Endodermal cell (in vitro differentiated cells): Measurements from ENCODE around the gene OR6T1. TPM values are rescaled to one million over a fixed set of nuclear protein-coding genes. Genes with fewer than 3 reads are reported as not detected.

ENCODE experiments used
- DNase-seq: peaks from one replicate; pipeline ENCODE4 v3.0.0-alpha.2; 2017
- H3K27ac ChIP-seq: 2 replicates; pipeline ENCODE4 v1.5.1; 2013; ENCODE audit warnings: mild to moderate bottlenecking, low read depth, low read length, moderate library complexity
- H3K27me3 ChIP-seq: 2 replicates; pipeline ENCODE4 v1.6.1; 2013; ENCODE audit warnings: mild to moderate bottlenecking, low read length, moderate library complexity; ENCODE audit not compliant: insufficient read depth, control insufficient read depth, poor library complexity, severe bottlenecking
- H3K36me3 ChIP-seq: 2 replicates; pipeline ENCODE4 v1.7.0; 2013; ENCODE audit warnings: mild to moderate bottlenecking, low read length, moderate library complexity; ENCODE audit not compliant: control insufficient read depth, insufficient read depth
- H3K4me1 ChIP-seq: one replicate; pipeline ENCODE4 v1.7.0; 2013; ENCODE audit warnings: low read length; ENCODE audit not compliant: control insufficient read depth, insufficient read depth
- H3K4me3 ChIP-seq: 2 replicates; pipeline ENCODE4 v1.5.1; 2013; ENCODE audit warnings: mild to moderate bottlenecking, low read length, moderate library complexity
- H3K9ac ChIP-seq: 2 replicates; pipeline ENCODE4 v1.6.1; 2013; ENCODE audit warnings: mild to moderate bottlenecking, low read length, moderate library complexity; ENCODE audit not compliant: poor library complexity, severe bottlenecking; ENCODE audit errors: extremely low read depth
- H3K9me3 ChIP-seq: 2 replicates; pipeline ENCODE4 v1.6.1; 2013; ENCODE audit warnings: mild to moderate bottlenecking, low read length, moderate library complexity; ENCODE audit not compliant: control insufficient read depth
- H3K27ac Mint-ChIP-seq: 2 replicates; pipeline ENCODE4 v1.8.0; 2020; ENCODE audit warnings: mixed read lengths
- H3K27me3 Mint-ChIP-seq: 2 replicates; pipeline ENCODE4 v1.8.0; 2021; ENCODE audit warnings: mild to moderate bottlenecking, mixed read lengths; ENCODE audit not compliant: insufficient read depth
- H3K36me3 Mint-ChIP-seq: 2 replicates; pipeline ENCODE4 v1.8.0; 2020; ENCODE audit warnings: low read depth, mixed read lengths
- H3K4me1 Mint-ChIP-seq: 2 replicates; pipeline ENCODE4 v1.8.0; 2020; ENCODE audit warnings: mixed read lengths
- H3K4me3 Mint-ChIP-seq: 2 replicates; pipeline ENCODE4 v1.8.0; 2020; ENCODE audit warnings: mild to moderate bottlenecking, moderate library complexity, mixed read lengths
- H3K9me3 Mint-ChIP-seq: 2 replicates; pipeline ENCODE4 v1.8.0; 2020; ENCODE audit warnings: mild to moderate bottlenecking, mixed read lengths
- CTCF ChIP-seq: fragments of 200-600 bp; sonication (generic); conservative IDR thresholded peaks from 2 replicates; pipeline ENCODE4 v1.5.0; 2021; ENCODE audit warnings: antibody characterized with exemption, mild to moderate bottlenecking
- WGBS, 2 experiments: methylation state at CpG; one replicate each; pipeline versions ENCODE4 v1.1.5 to v1.1.7; 2013; ENCODE audit warnings: missing lambda C conversion rate in 2 of 2, mixed read lengths in 1 of 2; ENCODE audit not compliant: insufficient coverage in 1 of 2, insufficient read length in 1 of 2; 5-methylcytosine and 5-hydroxymethylcytosine counted together
- total RNA-seq, 2 donors: library from RNA; stranded (reverse); fragmentation: NEBNext Ultra II Directional in 1 of 2; extraction: Animal tissue kit (Norgen Biotek cat#: 25700) in 1 of 2; gene quantifications; 2 replicates in 1 of 2; 3 replicates in 1 of 2; pipeline ENCODE4 v1.2.1, GENCODE V29; 2021

The OR6T1 gene
- total RNA-seq, 2 donors from 2014 or later, result not detected

- H3K9ac ChIP-seq, result no peak overlapping the region
Observed at GRCh38 chr11:123976770-123977560, 33.3 kb upstream of the OR6T1 start.

GRCh38 chr11:123973816-123974215 lies 30.2 kb upstream of the OR6T1 start:
- no peak overlapping the region for H3K27ac ChIP-seq
- Mint-ChIP-seq H3K9me3 (peaks cover 5% of the 10 kb centered on the region), H3K4me3 (no peak overlapping the region), H3K27ac (no peak overlapping the region), H3K4me1 (no peaks in the 10 kb centered on the region), H3K27me3 (no peaks in the 10 kb centered on the region), H3K36me3 (no peaks in the 10 kb centered on the region)
- no peaks in the 10 kb centered on the region for H3K4me1 ChIP-seq
- TF ChIP-seq CTCF, result no peak
- no peaks in the 10 kb centered on the region for H3K36me3 ChIP-seq
- 67 to 97% methylated on average over 1 of the region's 1 CpG for WGBS, 2 experiments
- DNase-seq, result no peak
- no peak overlapping the region for H3K9ac ChIP-seq
- no peaks in the 10 kb centered on the region for H3K27me3 ChIP-seq
- H3K9me3 ChIP-seq, result no peaks in the 10 kb centered on the region
- no peak overlapping the region for H3K4me3 ChIP-seq

More at GRCh38 chr11:123976770-123977560, 33.3 kb upstream of the OR6T1 start:
- Histone ChIP-seq H3K9me3 (no peaks in the 10 kb centered on the region), H3K4me1 (no peaks in the 10 kb centered on the region), H3K27me3 (no peaks in the 10 kb centered on the region), H3K27ac (no peak overlapping the region), H3K4me3 (no peak overlapping the region), H3K36me3 (no peaks in the 10 kb centered on the region)
- peaks cover 7% of the 10 kb centered on the region for H3K9me3 Mint-ChIP-seq
- H3K36me3 Mint-ChIP-seq, result no peaks in the 10 kb centered on the region
- peaks cover 15% of the 10 kb centered on the region for H3K4me1 Mint-ChIP-seq
- no peak for DNase-seq
- 91 to 94% methylated on average over 11 to 18 of the region's 18 CpGs for WGBS, 2 experiments
- H3K27me3 Mint-ChIP-seq, result no peaks in the 10 kb centered on the region
- TF ChIP-seq CTCF, result no peak
- H3K4me3 Mint-ChIP-seq, result no peak overlapping the region
- H3K27ac Mint-ChIP-seq, result no peak overlapping the region

- Mint-ChIP-seq H3K4me3 (no peak overlapping the region), H3K27me3 (no peaks in the 10 kb centered on the region), H3K4me1 (peaks cover 8% of the 10 kb centered on the region), H3K27ac (no peak overlapping the region), H3K36me3 (no peaks in the 10 kb centered on the region), H3K9me3 (peaks cover 28% of the 10 kb centered on the region)
- no peaks in the 10 kb centered on the region for H3K27me3 ChIP-seq
- H3K27ac ChIP-seq, result no peak overlapping the region
- H3K9me3 ChIP-seq, result peaks cover 10% of the 10 kb centered on the region
- H3K9ac ChIP-seq, result no peak overlapping the region
- no peaks in the 10 kb centered on the region for H3K4me1 ChIP-seq
- H3K4me3 ChIP-seq, result no peak overlapping the region
- no peak for TF ChIP-seq CTCF
- DNase-seq, result no peak
- H3K36me3 ChIP-seq, result no peaks in the 10 kb centered on the region
Observed at GRCh38 chr11:123956752-123957151, 13.1 kb upstream of the OR6T1 start.
